Endodermal cell (in vitro differentiated cells): ENCODE measurements around the gene TPP1. TPM values are rescaled to one million over a fixed set of nuclear protein-coding genes. Genes with fewer than 3 reads are reported as not detected.

Experiments used
- DNase-seq: peaks from one replicate; pipeline ENCODE4 v3.0.0-alpha.2; 2017
- H3K27ac ChIP-seq: 2 replicates; pipeline ENCODE4 v1.5.1; 2013; ENCODE audit warnings: mild to moderate bottlenecking, low read depth, low read length, moderate library complexity
- H3K27me3 ChIP-seq: 2 replicates; pipeline ENCODE4 v1.6.1; 2013; ENCODE audit warnings: mild to moderate bottlenecking, low read length, moderate library complexity; ENCODE audit not compliant: insufficient read depth, control insufficient read depth, poor library complexity, severe bottlenecking
- H3K36me3 ChIP-seq: 2 replicates; pipeline ENCODE4 v1.7.0; 2013; ENCODE audit warnings: mild to moderate bottlenecking, low read length, moderate library complexity; ENCODE audit not compliant: control insufficient read depth, insufficient read depth
- H3K4me1 ChIP-seq: one replicate; pipeline ENCODE4 v1.7.0; 2013; ENCODE audit warnings: low read length; ENCODE audit not compliant: control insufficient read depth, insufficient read depth
- H3K4me3 ChIP-seq: 2 replicates; pipeline ENCODE4 v1.5.1; 2013; ENCODE audit warnings: mild to moderate bottlenecking, low read length, moderate library complexity
- H3K9ac ChIP-seq: 2 replicates; pipeline ENCODE4 v1.6.1; 2013; ENCODE audit warnings: mild to moderate bottlenecking, low read length, moderate library complexity; ENCODE audit not compliant: poor library complexity, severe bottlenecking; ENCODE audit errors: extremely low read depth
- H3K9me3 ChIP-seq: 2 replicates; pipeline ENCODE4 v1.6.1; 2013; ENCODE audit warnings: mild to moderate bottlenecking, low read length, moderate library complexity; ENCODE audit not compliant: control insufficient read depth
- H3K27ac Mint-ChIP-seq: 2 replicates; pipeline ENCODE4 v1.8.0; 2020; ENCODE audit warnings: mixed read lengths
- H3K27me3 Mint-ChIP-seq: 2 replicates; pipeline ENCODE4 v1.8.0; 2021; ENCODE audit warnings: mild to moderate bottlenecking, mixed read lengths; ENCODE audit not compliant: insufficient read depth
- H3K36me3 Mint-ChIP-seq: 2 replicates; pipeline ENCODE4 v1.8.0; 2020; ENCODE audit warnings: low read depth, mixed read lengths
- H3K4me1 Mint-ChIP-seq: 2 replicates; pipeline ENCODE4 v1.8.0; 2020; ENCODE audit warnings: mixed read lengths
- H3K4me3 Mint-ChIP-seq: 2 replicates; pipeline ENCODE4 v1.8.0; 2020; ENCODE audit warnings: mild to moderate bottlenecking, moderate library complexity, mixed read lengths
- H3K9me3 Mint-ChIP-seq: 2 replicates; pipeline ENCODE4 v1.8.0; 2020; ENCODE audit warnings: mild to moderate bottlenecking, mixed read lengths
- CTCF ChIP-seq: fragments of 200-600 bp; sonication (generic); conservative IDR thresholded peaks from 2 replicates; pipeline ENCODE4 v1.5.0; 2021; ENCODE audit warnings: antibody characterized with exemption, mild to moderate bottlenecking
- WGBS, 2 experiments: methylation state at CpG; one replicate each; pipeline versions ENCODE4 v1.1.5 to v1.1.7; 2013; ENCODE audit warnings: missing lambda C conversion rate in 2 of 2, mixed read lengths in 1 of 2; ENCODE audit not compliant: insufficient coverage in 1 of 2, insufficient read length in 1 of 2; 5-methylcytosine and 5-hydroxymethylcytosine counted together
- long read RNA-seq, 4 experiments: library from polyadenylated mRNA in 2 of 4; library from RNA in 1 of 4; library from capped mRNA in 1 of 4; stranded (forward) in 3 of 4; unstranded in 1 of 4; transcript quantifications; one replicate each; pipeline ENCODE4 v2.0.0, GENCODE V29; 2020 to 2021; ENCODE audit warnings: inconsistent platforms in 1 of 4
- polyA plus RNA-seq, 2 experiments: library from polyadenylated mRNA; stranded (reverse); fragments of 50-300 nt; gene quantifications; one replicate each; pipeline ENCODE4 v1.2.3, GENCODE V29; 2013
- total RNA-seq, 2 donors: library from RNA; stranded (reverse); fragmentation: NEBNext Ultra II Directional in 1 of 2; extraction: Animal tissue kit (Norgen Biotek cat#: 25700) in 1 of 2; gene quantifications; 2 replicates in 1 of 2; 3 replicates in 1 of 2; pipeline ENCODE4 v1.2.1, GENCODE V29; 2021

The TPP1 gene
- total RNA-seq = 10 to 100 TPM; 68.3 to 71.0 TPM
- 52.5 TPM for polyA plus RNA-seq (2013, experiment 1 of 2)
- polyA plus RNA-seq (2013, experiment 2 of 2) = 41.0 TPM
- long read RNA-seq, experiment 1, transcript TPP1-214 (12 exons, 3,578 nt) = major isoform, 5 of 28 reads
- long read RNA-seq, experiment 1, partial matches to known transcripts = 15 of 28 reads
- long read RNA-seq, experiment 1, other reads (novel, unspliced or antisense) = 5 of 28 reads
- long read RNA-seq, experiment 2, transcript TPP1-214 (12 exons, 3,578 nt) = minor isoform, 6 of 153 reads
- long read RNA-seq, experiment 2, transcript TPP1-201 (13 exons, 3,560 nt) = major isoform, 113 of 153 reads
- long read RNA-seq, experiment 2, partial matches to known transcripts = 12 of 153 reads
- long read RNA-seq, experiment 2, other reads (novel, unspliced or antisense) = 17 of 153 reads
- long read RNA-seq, experiment 3, transcript TPP1-201 (13 exons, 3,560 nt) = major isoform, 9 of 17 reads
- long read RNA-seq, experiment 3, partial matches to known transcripts = 6 of 17 reads
- long read RNA-seq, experiment 3, other reads (novel, unspliced or antisense) = 1 of 17 reads
- long read RNA-seq, experiment 4, transcript TPP1-201 (13 exons, 3,560 nt) = major isoform, 5 of 25 reads
- long read RNA-seq, experiment 4, partial matches to known transcripts = 18 of 25 reads
- long read RNA-seq, experiment 4, other reads (novel, unspliced or antisense) = 1 of 25 reads

GRCh38 chr11:6619004-6619745 lies at the start of gene TPP1:
TPP1 (minus strand) TSS chr11:6619422; CDS start chr11:6619400, 22 bp downstream.
- H3K9me3 ChIP-seq = no peaks in the 10 kb centered on the region
- peaks cover 7% of the 10 kb centered on the region for H3K4me1 ChIP-seq
- Mint-ChIP-seq H3K27ac (no peak within 1 kb of the TSS), H3K27me3 (no peaks in the 10 kb centered on the region), H3K4me3 (no peak within 1 kb of the TSS), H3K9me3 (no peaks in the 10 kb centered on the region), H3K4me1 (no peaks in the 10 kb centered on the region), H3K36me3 (peaks cover 23% of the 10 kb centered on the region)
- H3K36me3 ChIP-seq = peaks cover 13% of the 10 kb centered on the region
- no peaks in the 10 kb centered on the region for H3K27me3 ChIP-seq
- WGBS, 2 experiments = 0% methylated on average over 4 to 16 of the region's 16 CpGs
- no peak within 1 kb of the TSS for H3K27ac ChIP-seq
- peak; percentile 97 for DNase-seq
- H3K9ac ChIP-seq = peak within 1 kb of the TSS; percentile 85
- H3K4me3 ChIP-seq = peak within 1 kb of the TSS; percentile 97
- no peak for TF ChIP-seq CTCF

- Mint-ChIP-seq H3K36me3 (no peaks in the 10 kb centered on the region), H3K4me3 (no peak overlapping the region), H3K9me3 (no peaks in the 10 kb centered on the region), H3K27ac (no peak overlapping the region), H3K27me3 (peaks cover 6% of the 10 kb centered on the region), H3K4me1 (peaks cover 2% of the 10 kb centered on the region)
- no peaks in the 10 kb centered on the region for H3K9me3 ChIP-seq
- H3K4me3 ChIP-seq = no peak overlapping the region
- peak; percentile 65 for DNase-seq
- H3K4me1 ChIP-seq = no peaks in the 10 kb centered on the region
- H3K36me3 ChIP-seq = no peaks in the 10 kb centered on the region
- H3K27ac ChIP-seq = no peak overlapping the region
- TF ChIP-seq CTCF = peak; percentile 80
- H3K27me3 ChIP-seq = no peaks in the 10 kb centered on the region
- 86 to 100% methylated on average over 1 to 3 of the region's 3 CpGs for WGBS, 2 experiments
- no peak overlapping the region for H3K9ac ChIP-seq
Measured at GRCh38 chr11:6667733-6668374, 48.6 kb upstream of the TPP1 start.
